SK-N-SH treated with all-trans-retinoic acid at 6 μM for 48 hours (cell line): ENCODE results near the gene LRRC8C.

Experiments
- ATAC-seq: fragments of 200-7000 bp; cut with Tn5 transposase; 3 replicates; pipeline ENCODE4 v1.9.1; 2020; ENCODE audit warnings: mild to moderate bottlenecking, moderate library complexity
- ARNTL ChIP-seq: fragments of 450-650 bp; formaldehyde crosslinking; IDR thresholded peaks from 2 replicates; pipeline ENCODE4 v1.5.0; 2020; ENCODE audit warnings: low read depth, mild to moderate bottlenecking, moderate library complexity, borderline replicate concordance
- BACH2 ChIP-seq: fragments of 250-450 bp; sonication (Bioruptor Pico); IDR thresholded peaks from 2 replicates; pipeline ENCODE4 v1.9.0; 2021; ENCODE audit warnings: mild to moderate bottlenecking, borderline replicate concordance
- CREB5 ChIP-seq: fragments of 250-450 bp; sonication (Bioruptor Pico); IDR thresholded peaks from 2 replicates; pipeline ENCODE4 v1.5.1; 2020; ENCODE audit warnings: low read depth, mild to moderate bottlenecking, moderate library complexity
- CSDC2 ChIP-seq: fragments of 250-450 bp; sonication (Bioruptor Pico); IDR thresholded peaks from 2 replicates; pipeline ENCODE4 v1.5.0; 2020; ENCODE audit warnings: mild to moderate bottlenecking, moderate library complexity
- CSRNP3 ChIP-seq: fragments of 250-450 bp; sonication (Bioruptor Pico); IDR thresholded peaks from 2 replicates; pipeline ENCODE4 v1.5.1; 2021; ENCODE audit warnings: mild to moderate bottlenecking, moderate library complexity
- ISL1 ChIP-seq: fragments of 250-450 bp; sonication (Bioruptor Pico); IDR thresholded peaks from 2 replicates; pipeline ENCODE4 v2.1.2; 2022; ENCODE audit warnings: mild to moderate bottlenecking, moderate library complexity
- OSR1 ChIP-seq: fragments of 250-450 bp; sonication (Bioruptor Pico); IDR thresholded peaks from 2 replicates; pipeline ENCODE4 v1.8.0; 2022; ENCODE audit warnings: moderate library complexity, mild to moderate bottlenecking, inconsistent platforms
- POU6F1 ChIP-seq: fragments of 250-450 bp; sonication (Bioruptor Pico); IDR thresholded peaks from 2 replicates; pipeline ENCODE4 v1.8.0; 2021; ENCODE audit warnings: low read depth, mild to moderate bottlenecking, moderate library complexity, borderline replicate concordance
- PPARA ChIP-seq: fragments of 250-450 bp; sonication (Bioruptor Pico); IDR thresholded peaks from 2 replicates; pipeline ENCODE4 v1.5.0; 2020; ENCODE audit warnings: mild to moderate bottlenecking, borderline replicate concordance
- RARB ChIP-seq: fragments of 250-450 bp; sonication (Bioruptor Pico); IDR thresholded peaks from 2 replicates; pipeline ENCODE4 v1.8.0; 2021; ENCODE audit warnings: mild to moderate bottlenecking, moderate library complexity
- SNAI2 ChIP-seq: fragments of 250-450 bp; sonication (Bioruptor Pico); IDR thresholded peaks from 2 replicates; pipeline ENCODE4 v1.5.0; 2020; ENCODE audit warnings: mild to moderate bottlenecking, moderate library complexity
- TCF4 ChIP-seq: fragments of 250-450 bp; sonication (Bioruptor Pico); IDR thresholded peaks from 2 replicates; pipeline ENCODE4 v1.8.0; 2021; ENCODE audit warnings: mild to moderate bottlenecking, moderate library complexity, borderline replicate concordance
- TSHZ2 ChIP-seq: fragments of 250-450 bp; sonication (Bioruptor Pico); IDR thresholded peaks from 2 replicates; pipeline ENCODE4 v1.5.0; 2020; ENCODE audit warnings: mild to moderate bottlenecking, moderate library complexity
- ZC3H10 ChIP-seq: fragments of 250-450 bp; sonication (Bioruptor Pico); IDR thresholded peaks from 2 replicates; pipeline ENCODE4 v1.5.1; 2021; ENCODE audit warnings: mild to moderate bottlenecking, moderate library complexity
- ZFP3 ChIP-seq: fragments of 250-450 bp; sonication (Bioruptor Pico); IDR thresholded peaks from 2 replicates; pipeline ENCODE4 v1.5.0; 2020; ENCODE audit warnings: mild to moderate bottlenecking, moderate library complexity
- ZFP30 ChIP-seq: fragments of 450-650 bp; formaldehyde crosslinking; IDR thresholded peaks from 2 replicates; pipeline ENCODE4 v1.5.0; 2022; ENCODE audit warnings: mild to moderate bottlenecking, moderate library complexity
- ZNF70 ChIP-seq: fragments of 450-650 bp; formaldehyde crosslinking; IDR thresholded peaks from 2 replicates; pipeline ENCODE4 v1.5.0; 2020; ENCODE audit warnings: mild to moderate bottlenecking, moderate library complexity
- ZNF8 ChIP-seq: fragments of 450-650 bp; formaldehyde crosslinking; IDR thresholded peaks from 2 replicates; pipeline ENCODE4 v1.5.0; 2020; ENCODE audit warnings: mild to moderate bottlenecking, moderate library complexity

Gene LRRC8C

GRCh38 chr1:89644119-89644814 is 11.3 kb downstream of the LRRC8C start:
- no peak for TF ChIP-seq SNAI2
- TF ChIP-seq TSHZ2 (CRISPR knock-in tag), result no peak
- no peak for TF ChIP-seq ZFP30 (CRISPR knock-in tag)
- no peak for TF ChIP-seq ZFP3 (CRISPR knock-in tag)
- TF ChIP-seq TCF4 (CRISPR knock-in tag), result no peak
- TF ChIP-seq ARNTL (CRISPR knock-in tag), result no peak
- no peak for TF ChIP-seq CSRNP3 (CRISPR knock-in tag)
- no peak for TF ChIP-seq PPARA (CRISPR knock-in tag)
- TF ChIP-seq ISL1, result no peak
- no peak for TF ChIP-seq BACH2 (CRISPR knock-in tag)
- no peak for TF ChIP-seq CREB5 (CRISPR knock-in tag)
- TF ChIP-seq, all 23 proteins: peak for 0
- no peak for ATAC-seq

GRCh38 chr1:89646259-89646658 is 13.3 kb downstream of the LRRC8C start:
- TF ChIP-seq ZFP30 (CRISPR knock-in tag) (no peak), CSRNP3 (CRISPR knock-in tag) (no peak), RARB (no peak), PPARA (CRISPR knock-in tag) (no peak), ZNF8 (CRISPR knock-in tag) (no peak), ARNTL (CRISPR knock-in tag) (no peak), ISL1 (no peak), POU6F1 (no peak), BACH2 (CRISPR knock-in tag) (no peak), OSR1 (no peak), ZNF70 (no peak)
- no peak for ATAC-seq

- TF ChIP-seq CSDC2 (CRISPR knock-in tag) (no peak), BACH2 (CRISPR knock-in tag) (no peak), ZFP30 (CRISPR knock-in tag) (no peak), ZNF70 (no peak), ZC3H10 (no peak), TCF4 (CRISPR knock-in tag) (no peak), ZFP3 (CRISPR knock-in tag) (no peak), ZNF8 (CRISPR knock-in tag) (no peak), ARNTL (CRISPR knock-in tag) (no peak), PPARA (CRISPR knock-in tag) (no peak), CSRNP3 (CRISPR knock-in tag) (no peak)
- no peak for ATAC-seq
Observed at GRCh38 chr1:89649783-89650182, 16.9 kb downstream of the LRRC8C start.
